GM12892 (cell line): ENCODE results near the gene ADCY1.

Experiments used
- POLR2A ChIP-seq: IDR thresholded peaks from 2 replicates; pipeline ENCODE4 v1.6.1; 2011; ENCODE audit warnings: low read depth, low read length, control low read depth
- TAF1 ChIP-seq: IDR thresholded peaks from 2 replicates; pipeline ENCODE4 v1.6.1; 2011; ENCODE audit warnings: low read depth, mild to moderate bottlenecking, control low read depth, low read length, borderline replicate concordance

DNA sequence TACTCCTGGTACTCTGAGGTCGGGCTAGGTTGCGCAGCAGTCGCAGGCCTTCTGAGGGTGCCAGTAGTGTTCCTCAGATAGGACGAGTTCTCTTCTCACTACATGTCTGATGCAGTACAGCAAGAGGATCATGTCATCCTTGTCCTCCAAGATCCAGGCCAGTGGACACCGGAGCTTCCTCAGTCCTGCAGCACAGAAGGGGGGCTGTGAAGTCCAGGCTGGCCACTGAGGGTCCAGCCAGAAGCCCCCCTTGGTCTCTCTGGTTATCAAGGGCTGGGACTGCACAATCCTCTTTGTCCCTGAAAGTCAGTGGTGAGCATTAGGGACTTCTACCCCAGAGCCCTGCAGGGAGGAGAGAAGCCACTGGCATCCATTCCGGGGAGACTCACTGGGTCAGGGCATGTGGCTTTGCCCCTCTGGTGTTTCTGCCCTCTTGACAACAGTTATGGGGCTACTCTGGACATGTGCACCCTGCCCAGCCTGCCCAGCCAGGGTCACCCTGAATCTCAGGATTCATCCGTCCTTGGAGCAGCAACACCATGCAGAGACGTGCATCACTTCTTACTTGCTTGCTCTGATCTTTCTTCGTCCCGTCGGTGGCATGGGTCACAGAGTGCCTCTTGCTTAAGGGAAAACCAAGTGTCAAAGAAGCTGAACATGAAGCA is 125.7 kb downstream of the ADCY1 start:
- TF ChIP-seq POLR2A = no peak
- no peak for TF ChIP-seq TAF1
